ENCODE measurements around the gene HRC.

HRC gene, protein sequence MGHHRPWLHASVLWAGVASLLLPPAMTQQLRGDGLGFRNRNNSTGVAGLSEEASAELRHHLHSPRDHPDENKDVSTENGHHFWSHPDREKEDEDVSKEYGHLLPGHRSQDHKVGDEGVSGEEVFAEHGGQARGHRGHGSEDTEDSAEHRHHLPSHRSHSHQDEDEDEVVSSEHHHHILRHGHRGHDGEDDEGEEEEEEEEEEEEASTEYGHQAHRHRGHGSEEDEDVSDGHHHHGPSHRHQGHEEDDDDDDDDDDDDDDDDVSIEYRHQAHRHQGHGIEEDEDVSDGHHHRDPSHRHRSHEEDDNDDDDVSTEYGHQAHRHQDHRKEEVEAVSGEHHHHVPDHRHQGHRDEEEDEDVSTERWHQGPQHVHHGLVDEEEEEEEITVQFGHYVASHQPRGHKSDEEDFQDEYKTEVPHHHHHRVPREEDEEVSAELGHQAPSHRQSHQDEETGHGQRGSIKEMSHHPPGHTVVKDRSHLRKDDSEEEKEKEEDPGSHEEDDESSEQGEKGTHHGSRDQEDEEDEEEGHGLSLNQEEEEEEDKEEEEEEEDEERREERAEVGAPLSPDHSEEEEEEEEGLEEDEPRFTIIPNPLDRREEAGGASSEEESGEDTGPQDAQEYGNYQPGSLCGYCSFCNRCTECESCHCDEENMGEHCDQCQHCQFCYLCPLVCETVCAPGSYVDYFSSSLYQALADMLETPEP

DNA sequence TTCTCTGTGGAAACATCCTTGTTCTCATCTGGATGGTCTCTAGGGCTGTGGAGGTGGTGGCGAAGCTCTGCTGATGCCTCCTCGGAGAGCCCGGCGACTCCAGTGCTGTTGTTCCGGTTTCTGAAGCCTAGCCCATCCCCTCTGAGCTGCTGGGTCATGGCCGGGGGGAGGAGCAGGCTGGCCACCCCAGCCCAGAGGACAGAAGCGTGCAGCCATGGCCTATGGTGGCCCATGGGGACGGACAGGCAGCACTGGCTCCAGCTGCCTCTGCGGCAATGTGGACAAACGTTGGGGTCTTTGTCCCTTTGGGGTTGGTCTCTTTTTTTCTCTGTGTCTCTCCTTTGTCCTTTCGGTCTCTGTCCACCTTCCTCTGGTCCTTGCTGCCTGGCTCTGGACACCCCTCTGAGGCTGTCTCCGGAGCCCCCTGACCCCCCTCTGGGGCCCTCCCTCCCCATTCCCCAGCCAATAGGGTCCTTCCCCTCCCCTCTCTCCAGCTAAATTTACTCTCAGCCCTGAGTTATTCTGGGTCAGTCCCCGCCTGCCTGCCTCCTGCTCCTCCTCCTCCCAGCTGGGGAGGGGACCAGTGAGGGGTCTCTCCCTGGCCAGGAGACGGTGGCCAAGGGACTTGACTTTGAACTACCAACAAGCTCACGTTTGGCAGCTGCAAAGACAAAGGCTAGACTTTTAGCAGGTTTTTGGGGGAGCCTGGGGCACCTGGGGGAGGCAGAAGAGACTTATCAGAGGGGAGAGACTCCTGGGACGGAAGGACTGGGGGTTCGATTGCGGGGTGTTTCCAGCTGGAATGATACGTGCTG lies at the start of gene HRC:
Gene HRC (minus strand): TSS at position 392 of the 815 bp plus-strand sequence. CDS start 159 bp downstream, at position 233.
- no peak for DNase-seq (ENCODE audit: low read depth)
- in situ Hi-C loops (cut with HindIII; ENCODE audit: low sequenced_read_pairs), result no loop called here
- TF ChIP-seq, protein P1, sequence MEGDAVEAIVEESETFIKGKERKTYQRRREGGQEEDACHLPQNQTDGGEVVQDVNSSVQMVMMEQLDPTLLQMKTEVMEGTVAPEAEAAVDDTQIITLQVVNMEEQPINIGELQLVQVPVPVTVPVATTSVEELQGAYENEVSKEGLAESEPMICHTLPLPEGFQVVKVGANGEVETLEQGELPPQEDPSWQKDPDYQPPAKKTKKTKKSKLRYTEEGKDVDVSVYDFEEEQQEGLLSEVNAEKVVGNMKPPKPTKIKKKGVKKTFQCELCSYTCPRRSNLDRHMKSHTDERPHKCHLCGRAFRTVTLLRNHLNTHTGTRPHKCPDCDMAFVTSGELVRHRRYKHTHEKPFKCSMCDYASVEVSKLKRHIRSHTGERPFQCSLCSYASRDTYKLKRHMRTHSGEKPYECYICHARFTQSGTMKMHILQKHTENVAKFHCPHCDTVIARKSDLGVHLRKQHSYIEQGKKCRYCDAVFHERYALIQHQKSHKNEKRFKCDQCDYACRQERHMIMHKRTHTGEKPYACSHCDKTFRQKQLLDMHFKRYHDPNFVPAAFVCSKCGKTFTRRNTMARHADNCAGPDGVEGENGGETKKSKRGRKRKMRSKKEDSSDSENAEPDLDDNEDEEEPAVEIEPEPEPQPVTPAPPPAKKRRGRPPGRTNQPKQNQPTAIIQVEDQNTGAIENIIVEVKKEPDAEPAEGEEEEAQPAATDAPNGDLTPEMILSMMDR (IDR thresholded peaks at IDR 0.05; ENCODE audit: low read depth, low read length, missing control alignments), result no peak
- H3K4me3 ChIP-seq (ENCODE audit: low read depth, low read length), result no peak within 1 kb of the TSS

DNA sequence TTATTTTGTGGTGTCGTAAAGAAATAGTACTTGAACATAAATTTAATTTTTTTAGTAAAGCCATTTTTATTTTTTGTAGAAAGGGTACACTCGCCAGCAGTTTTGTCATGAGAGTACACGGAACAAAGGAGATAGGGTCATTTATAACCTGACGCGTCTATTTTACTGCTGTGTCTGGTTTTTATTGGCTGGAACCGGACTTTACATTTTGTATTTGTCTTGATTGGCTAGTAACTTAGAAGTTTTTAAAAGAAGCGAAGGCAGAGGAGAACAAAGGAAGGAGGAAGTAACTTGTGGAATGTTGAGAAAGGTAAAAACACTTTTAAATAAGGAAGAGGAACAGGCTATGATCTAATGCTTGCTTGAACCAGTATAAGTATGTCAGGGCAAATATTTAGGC lies 45.8 kb upstream of the HRC start:
- H3K4me3 ChIP-seq (ENCODE audit: low read depth, low read length), result no peak overlapping the region
- DNase-seq (ENCODE audit: low read depth), result no peak
- in situ Hi-C loops (cut with HindIII; ENCODE audit: low sequenced_read_pairs), result no loop called here
- TF ChIP-seq, protein P1 (IDR thresholded peaks at IDR 0.05; ENCODE audit: low read depth, low read length, missing control alignments), result no peak

DNA sequence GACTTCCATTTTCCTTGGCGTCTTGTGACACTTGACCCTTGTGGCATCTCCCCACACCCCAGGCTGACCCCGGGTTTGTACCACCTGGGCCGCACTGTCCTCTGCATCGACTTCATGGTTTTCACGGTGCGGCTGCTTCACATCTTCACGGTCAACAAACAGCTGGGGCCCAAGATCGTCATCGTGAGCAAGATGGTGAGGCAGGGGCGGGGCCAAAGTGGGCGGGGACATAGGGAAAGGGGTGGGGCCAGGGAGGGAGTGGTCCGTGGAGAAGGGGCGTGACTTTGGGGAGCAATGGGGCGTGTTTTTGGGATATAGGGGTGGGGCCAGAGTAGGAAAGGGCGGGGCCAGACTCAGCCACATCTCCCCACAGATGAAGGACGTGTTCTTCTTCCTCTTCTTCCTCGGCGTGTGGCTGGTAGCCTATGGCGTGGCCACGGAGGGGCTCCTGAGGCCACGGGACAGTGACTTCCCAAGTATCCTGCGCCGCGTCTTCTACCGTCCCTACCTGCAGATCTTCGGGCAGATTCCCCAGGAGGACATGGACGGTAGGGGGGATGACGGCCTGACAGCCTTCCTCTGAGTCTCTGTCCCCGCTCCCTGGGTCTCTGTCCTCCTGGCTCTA lies 45.2 kb upstream of the HRC start:
- DNase-seq (ENCODE audit: low read depth), result no peak
- in situ Hi-C loops (cut with HindIII; ENCODE audit: low sequenced_read_pairs), result no loop called here
- no peak overlapping the region for H3K4me3 ChIP-seq (ENCODE audit: low read depth, low read length)
- TF ChIP-seq, protein P1 (IDR thresholded peaks at IDR 0.05; ENCODE audit: low read depth, low read length, missing control alignments), result no peak

DNA sequence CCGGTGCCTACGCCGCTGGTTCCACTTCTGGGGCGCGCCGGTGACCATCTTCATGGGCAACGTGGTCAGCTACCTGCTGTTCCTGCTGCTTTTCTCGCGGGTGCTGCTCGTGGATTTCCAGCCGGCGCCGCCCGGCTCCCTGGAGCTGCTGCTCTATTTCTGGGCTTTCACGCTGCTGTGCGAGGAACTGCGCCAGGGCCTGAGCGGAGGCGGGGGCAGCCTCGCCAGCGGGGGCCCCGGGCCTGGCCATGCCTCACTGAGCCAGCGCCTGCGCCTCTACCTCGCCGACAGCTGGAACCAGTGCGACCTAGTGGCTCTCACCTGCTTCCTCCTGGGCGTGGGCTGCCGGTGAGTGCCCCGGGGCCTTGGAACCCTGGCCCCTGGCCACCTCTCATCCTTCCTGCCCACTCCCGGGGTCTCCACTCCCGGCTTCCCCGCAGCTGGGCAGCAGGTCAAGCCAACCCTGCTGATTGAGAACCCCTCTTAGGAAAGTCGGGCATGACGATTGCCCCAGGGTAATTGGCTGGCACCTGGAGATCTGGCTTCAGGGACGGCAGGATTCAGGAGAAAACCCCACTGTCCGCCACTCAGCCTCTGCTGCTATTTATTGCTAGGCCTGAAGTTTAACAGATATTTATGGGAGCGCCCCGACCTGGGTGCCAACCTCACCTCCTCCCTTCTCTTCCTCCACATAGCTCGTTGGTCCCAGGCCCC lies 41.5 kb upstream of the HRC start:
- TF ChIP-seq, protein P1 (IDR thresholded peaks at IDR 0.05; ENCODE audit: low read depth, low read length, missing control alignments), result no peak
- no peak overlapping the region for H3K4me3 ChIP-seq (ENCODE audit: low read depth, low read length)
- in situ Hi-C loops (cut with HindIII; ENCODE audit: low sequenced_read_pairs), result no loop called here
- DNase-seq (ENCODE audit: low read depth), result no peak

DNA sequence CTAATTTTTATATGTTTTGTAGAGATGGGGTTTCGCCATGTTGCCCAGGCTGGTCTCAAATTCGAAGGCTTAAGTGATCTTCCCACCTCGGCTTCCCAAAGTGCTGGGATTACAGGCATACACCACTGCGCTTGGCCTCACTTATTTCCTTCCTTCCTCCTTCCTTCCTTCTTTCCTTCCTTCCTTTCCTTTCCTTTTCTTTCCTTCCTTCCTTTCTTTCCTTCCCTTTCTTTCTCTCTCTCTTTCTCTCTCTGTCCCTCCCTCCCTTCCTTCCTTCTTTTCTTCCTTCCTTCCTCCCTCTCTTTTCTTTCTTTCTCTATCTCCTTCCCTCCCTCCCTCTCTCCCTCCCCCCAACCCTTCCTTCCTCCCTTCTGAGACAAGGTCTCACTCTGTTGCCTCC lies 39.2 kb upstream of the HRC start:
- in situ Hi-C loops (cut with HindIII; ENCODE audit: low sequenced_read_pairs), result loop anchor here (5.0 kb wide), 1 partner anchor 82 kb away; the partner anchor contains the start of gene LIN7B
- no peak overlapping the region for H3K4me3 ChIP-seq (ENCODE audit: low read depth, low read length)
- TF ChIP-seq, protein P1 (IDR thresholded peaks at IDR 0.05; ENCODE audit: low read depth, low read length, missing control alignments), result no peak
- no peak for DNase-seq (ENCODE audit: low read depth)
